A549 treated with RU486 at 1 μM for 4 hours (cell line): ENCODE results near the gene TEDC1. TPM values are rescaled to one million over a fixed set of nuclear protein-coding genes. Genes with fewer than 3 reads are reported as not detected.

Experiments used
- total RNA-seq: library from RNA; stranded (reverse); fragments of 200-300 nt; extraction: Qiagen RNA extraction; gene quantifications from 5 replicates; pipeline ENCODE4 v1.2.3, GENCODE V29; 2022; ENCODE audit warnings: low read depth

The TEDC1 gene
- total RNA-seq, result 24.5 to 50.1 TPM (median 47.5 TPM) in 5 replicates

GRCh38 chr14:105490572-105491365, at the start of gene TEDC1:
TEDC1 (plus strand) TSS chr14:105491246; CDS start chr14:105491376, 130 bp downstream.

GRCh38 chr14:105474483-105475268, 16.4 kb upstream of the TEDC1 start, which contains the start of gene CRIP2:
CRIP2 (plus strand) TSS chr14:105474821; CDS start chr14:105474863, 42 bp downstream.

GRCh38 chr14:105486163-105486973, 4.7 kb upstream of the TEDC1 start, which contains the start of gene CRIP1:
CRIP1 (plus strand) TSS chr14:105486886; CDS start chr14:105487260, 374 bp downstream.

GRCh38 chr14:105525861-105526775, 35.1 kb downstream of the TEDC1 start, which contains the start of gene TMEM121:
TMEM121 (plus strand) TSS chr14:105526583; CDS start chr14:105528835, 2,252 bp downstream.

Other genes with a start within 250 kb of the TEDC1 start
- 26.6 to 42.6 TPM (median 39.6 TPM) in 5 replicates for gene BTBD6, start 242.7 kb upstream of the TEDC1 start, total RNA-seq
- gene BRF1, start 190.2 kb upstream of the TEDC1 start, total RNA-seq, result 26.2 to 29.6 TPM (median 27.6 TPM) in 5 replicates
- gene PACS2, start 176.5 kb upstream of the TEDC1 start, total RNA-seq, result 17.9 to 28.5 TPM (median 24.9 TPM) in 5 replicates
- gene TEX22, start 92.7 kb upstream of the TEDC1 start, total RNA-seq, result 0.17 to 0.77 TPM (median 0.41 TPM) in 4 of 5 replicates, not detected in the other
- 50.0 to 85.8 TPM (median 76.3 TPM) in 5 replicates for gene MTA1, start 71.4 kb upstream of the TEDC1 start, total RNA-seq
- gene CRIP2, start 16.4 kb upstream of the TEDC1 start, total RNA-seq, result 91.2 to 177 TPM (median 149 TPM) in 5 replicates
- 1,579 to 1,853 TPM (median 1,750 TPM) in 5 replicates for gene CRIP1, start 4.4 kb upstream of the TEDC1 start, total RNA-seq
- gene TMEM121, start 35.3 kb downstream of the TEDC1 start, total RNA-seq, result 3.7 to 11.5 TPM (median 8.9 TPM) in 5 replicates